ENCODE measurements around the gene JKAMP.

DNA sequence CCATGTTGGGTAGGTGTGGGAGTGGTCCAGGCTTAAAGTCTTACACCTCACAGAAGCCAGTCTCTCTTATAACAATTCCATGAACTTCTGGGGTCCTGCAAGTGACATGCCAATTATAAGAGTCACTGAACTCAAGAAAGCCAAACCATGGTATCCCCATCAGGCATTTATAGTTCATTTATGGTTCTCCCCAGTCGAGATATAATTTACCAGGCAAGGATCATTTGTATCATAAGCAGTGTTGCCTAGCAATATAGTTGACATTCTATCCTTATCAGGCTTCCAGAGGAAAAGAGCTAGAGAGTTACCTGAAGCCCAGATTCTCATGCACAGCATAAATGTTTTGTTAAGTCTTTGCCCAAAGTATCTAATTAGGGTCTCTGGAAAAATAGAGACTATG is 8.1 kb downstream of the JKAMP start:
- TF ChIP-seq ZNF274 (IDR thresholded peaks at IDR 0.05; ENCODE audit: low read depth, low read length) (no peak), YY1 (IDR thresholded peaks at IDR 0.05; ENCODE audit: insufficient read depth, insufficient read length) (no peak), SUZ12 (IDR thresholded peaks at IDR 0.05; ENCODE audit: extremely low read depth, insufficient read depth, insufficient read length) (no peak)

All from NT2/D1 (cell line).